NCI-H2196 treated with DMSO at 0.1 percent for 48 hours (cell line): ENCODE measurements around the gene RNF144A.
"Not testable (repeated sequence)": the region's sequence is repeated elsewhere in the genome, so short reads cannot be mapped to it uniquely, and the experiment has no call there.

Experiments
- DNase-seq: peaks from one replicate; lab custom pipeline; 2025; ENCODE audit not compliant: unreplicated experiment; lab: John Stamatoyannopoulos, UW

Gene RNF144A

GRCh38 chr2:6917071-6917760 is at the start of gene RNF144A:
Gene RNF144A (plus strand): TSS chr2:6917412. CDS start chr2:6996927, 79,515 bp downstream.
- DNase-seq = peak; percentile 47

GRCh38 chr2:6872394-6872793 is 44.8 kb upstream of the RNF144A start:
- no peak for DNase-seq

GRCh38 chr2:6874032-6874431 is 43.2 kb upstream of the RNF144A start:
- DNase-seq = no peak

- DNase-seq = no peak
Measured at GRCh38 chr2:6876309-6876708, 40.9 kb upstream of the RNF144A start.

- DNase-seq = peak; percentile 50
Measured at GRCh38 chr2:6877402-6878304, 39.6 kb upstream of the RNF144A start, which contains the start of gene RSAD2. Gene RSAD2 (plus strand): TSS chr2:6877777. CDS start chr2:6877801, 24 bp downstream.

GRCh38 chr2:6878549-6878948 is 38.7 kb upstream of the RNF144A start:
- no peak for DNase-seq

- no peak for DNase-seq
Measured at GRCh38 chr2:6879011-6879410, 38.2 kb upstream of the RNF144A start.

GRCh38 chr2:6880200-6880733 is 36.9 kb upstream of the RNF144A start:
- DNase-seq = no peak

GRCh38 chr2:6881046-6881445 is 36.2 kb upstream of the RNF144A start:
- DNase-seq = no peak

GRCh38 chr2:6881516-6881915 is 35.7 kb upstream of the RNF144A start:
- no peak for DNase-seq

GRCh38 chr2:6883448-6884122 is 33.6 kb upstream of the RNF144A start:
- no peak for DNase-seq

- DNase-seq = no peak
Measured at GRCh38 chr2:6885551-6885950, 31.7 kb upstream of the RNF144A start.

GRCh38 chr2:6885968-6886367 is 31.2 kb upstream of the RNF144A start:
- no peak for DNase-seq

- no peak for DNase-seq
Measured at GRCh38 chr2:6887751-6888192, 29.4 kb upstream of the RNF144A start.

- no peak for DNase-seq
Measured at GRCh38 chr2:6888724-6889123, 28.5 kb upstream of the RNF144A start.

GRCh38 chr2:6893876-6894482 is 23.2 kb upstream of the RNF144A start:
- no peak for DNase-seq

GRCh38 chr2:6896930-6897759 is 20.1 kb upstream of the RNF144A start:
- DNase-seq = no peak

- DNase-seq = not testable (repeated sequence)
Measured at GRCh38 chr2:6902581-6902980, 14.6 kb upstream of the RNF144A start.

- DNase-seq = no peak
Measured at GRCh38 chr2:6905668-6906067, 11.5 kb upstream of the RNF144A start.
